HFF-Myc (cell line): ENCODE data around the gene TMEM208.

Experiments
- DNase-seq: peaks from one replicate; pipeline ENCODE4 v3.0.0-alpha.2; 2011; ENCODE audit warnings: low read depth; ENCODE audit errors: extremely low read depth
- H3K4me3 ChIP-seq: replicated peaks from 2 replicates; pipeline ENCODE4 v1.5.1; 2011; ENCODE audit warnings: low read depth, mild to moderate bottlenecking, control low read depth, low read length
- CTCF ChIP-seq: IDR thresholded peaks from 2 replicates; pipeline ENCODE4 v1.5.1; 2012; ENCODE audit warnings: mild to moderate bottlenecking, low read depth, low read length, control low read depth; ENCODE audit errors: missing control alignments

Gene TMEM208

DNA sequence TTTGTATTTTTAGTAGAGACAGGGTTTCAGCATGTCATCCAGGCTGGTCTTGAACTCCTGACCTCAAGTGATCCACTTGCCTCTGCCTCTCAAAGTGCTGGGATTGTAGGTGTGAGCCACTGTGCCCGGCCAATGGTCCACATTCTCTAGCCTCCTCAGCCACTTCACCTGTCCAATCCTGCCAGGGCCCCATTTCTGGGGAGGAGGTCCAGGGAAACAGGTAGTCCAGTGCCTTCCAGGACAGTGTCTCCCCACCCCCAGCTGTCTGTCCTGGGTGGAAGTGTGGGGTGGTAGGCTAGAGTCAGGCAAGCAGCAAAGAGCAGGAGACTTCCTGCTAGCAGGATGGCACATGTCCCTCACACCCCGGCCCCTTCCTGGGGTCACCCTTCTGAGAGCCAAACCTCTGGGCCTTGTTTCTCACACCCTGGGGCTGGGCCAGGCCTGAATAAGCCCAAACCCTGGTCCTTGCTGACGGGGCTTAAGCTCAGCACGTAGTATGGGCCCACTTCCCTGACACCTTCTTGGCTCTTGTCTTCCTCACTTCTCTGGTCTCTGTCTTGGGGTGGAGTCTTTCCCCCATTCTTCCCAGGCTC, 15.3 kb downstream of the TMEM208 start:
- no peak overlapping the region for H3K4me3 ChIP-seq
- DNase-seq, result no peak
- no peak for TF ChIP-seq CTCF

DNA sequence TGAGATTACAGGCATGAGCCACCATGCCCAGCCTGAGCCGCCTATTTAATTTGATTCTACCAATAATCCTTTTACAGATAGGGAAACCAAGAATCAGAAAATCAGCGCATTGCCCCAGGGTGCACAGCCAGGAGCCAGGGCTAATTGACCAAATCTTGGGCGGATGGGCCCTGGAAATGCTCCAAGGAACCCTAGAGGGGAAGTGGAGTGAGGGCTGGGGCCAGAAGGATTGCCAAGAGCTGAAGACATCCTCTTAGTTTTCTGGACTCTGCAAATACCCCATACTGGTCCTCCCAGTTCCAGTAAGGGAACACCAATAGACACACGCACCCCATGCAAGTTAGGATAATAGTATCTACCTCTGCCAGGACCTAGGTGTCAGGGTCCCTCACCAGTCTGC, 16.6 kb downstream of the TMEM208 start:
- no peak overlapping the region for H3K4me3 ChIP-seq
- no peak for DNase-seq

GRCh38 chr16:67244387-67245185, 17.7 kb downstream of the TMEM208 start:
- DNase-seq, result peak; percentile 71
- H3K4me3 ChIP-seq, result peak overlapping the region; percentile 72
- no peak for TF ChIP-seq CTCF

More for the DNA sequence above, 16.6 kb downstream of the TMEM208 start:
- no peak for TF ChIP-seq CTCF

DNA sequence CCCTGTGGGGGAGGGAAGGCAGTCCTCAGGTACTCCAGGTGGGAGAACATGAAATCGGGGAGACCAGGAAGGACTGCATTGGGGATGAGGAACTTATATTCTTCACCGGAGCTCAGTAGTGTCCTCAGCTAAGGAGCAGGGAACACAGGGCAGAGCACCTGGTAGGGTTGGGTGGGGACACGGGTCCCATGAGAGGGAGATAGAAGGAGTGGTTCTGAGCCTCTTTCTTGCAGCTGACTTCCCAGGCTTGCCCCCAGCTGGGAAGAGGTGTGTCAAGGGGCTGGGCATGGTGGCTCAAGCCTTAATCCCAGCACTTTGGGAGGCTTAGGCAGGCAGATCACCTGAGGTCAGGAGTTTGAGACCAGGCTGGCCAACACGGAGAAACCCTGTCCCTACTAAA, 18.3 kb downstream of the TMEM208 start:
- no peak for TF ChIP-seq CTCF
- peak overlapping the region; percentile 72 for H3K4me3 ChIP-seq
- DNase-seq, result no peak

DNA sequence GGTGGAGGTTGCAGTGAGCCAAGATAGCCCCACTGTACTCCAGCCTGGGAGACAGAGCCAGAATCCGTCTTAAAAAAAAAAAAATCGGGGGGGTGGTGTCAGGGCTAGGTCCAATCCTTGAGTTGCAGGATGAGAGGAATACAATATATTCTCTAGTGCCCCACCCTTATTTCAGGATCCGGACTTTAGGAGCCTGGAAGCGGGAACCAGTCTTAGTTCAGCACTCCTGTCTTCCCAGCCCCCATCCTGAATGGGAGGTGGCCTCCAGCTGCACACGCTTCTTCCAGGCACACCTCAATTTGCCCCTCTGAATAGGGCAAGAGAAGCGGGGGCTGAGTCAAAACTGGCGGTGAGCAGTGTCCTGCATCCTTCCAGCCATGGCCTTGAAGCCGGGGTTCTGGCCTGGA, 18.7 kb downstream of the TMEM208 start:
- TF ChIP-seq CTCF, result no peak
- peak overlapping the region; percentile 72 for H3K4me3 ChIP-seq
- DNase-seq, result no peak

GRCh38 chr16:67246081-67246755, 19.3 kb downstream of the TMEM208 start:
- peak overlapping the region; percentile 72 for H3K4me3 ChIP-seq
- peak; percentile 59 for DNase-seq
- TF ChIP-seq CTCF, result peak; percentile 39
